NCI-H510A (cell line): Measurements from ENCODE around the gene POLE.

ENCODE experiments used
- DNase-seq: peaks from one replicate; lab custom pipeline; 2025; lab: John Stamatoyannopoulos, UW

The POLE gene

DNA sequence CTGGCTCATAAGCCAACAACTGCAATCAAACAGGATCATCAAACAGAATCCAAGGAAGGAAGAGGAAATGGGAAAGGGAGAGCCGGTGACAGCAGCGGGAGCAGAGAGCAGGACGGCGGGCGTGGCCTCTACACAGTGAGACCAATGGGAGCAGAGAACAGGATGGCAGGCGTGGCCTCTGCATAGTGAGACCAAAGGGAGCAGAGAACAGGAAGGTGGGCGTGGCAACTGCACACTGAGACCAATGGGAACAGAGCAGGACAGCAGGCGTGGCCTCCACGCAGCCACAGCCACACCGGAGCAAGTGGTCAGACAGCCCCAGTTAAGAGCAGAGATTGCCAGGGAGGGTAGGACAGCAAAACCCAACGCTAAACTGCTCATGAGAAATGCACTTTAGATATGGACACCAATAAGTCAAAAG is 93.2 kb downstream of the POLE start:
- peak; percentile 78 for DNase-seq

DNA sequence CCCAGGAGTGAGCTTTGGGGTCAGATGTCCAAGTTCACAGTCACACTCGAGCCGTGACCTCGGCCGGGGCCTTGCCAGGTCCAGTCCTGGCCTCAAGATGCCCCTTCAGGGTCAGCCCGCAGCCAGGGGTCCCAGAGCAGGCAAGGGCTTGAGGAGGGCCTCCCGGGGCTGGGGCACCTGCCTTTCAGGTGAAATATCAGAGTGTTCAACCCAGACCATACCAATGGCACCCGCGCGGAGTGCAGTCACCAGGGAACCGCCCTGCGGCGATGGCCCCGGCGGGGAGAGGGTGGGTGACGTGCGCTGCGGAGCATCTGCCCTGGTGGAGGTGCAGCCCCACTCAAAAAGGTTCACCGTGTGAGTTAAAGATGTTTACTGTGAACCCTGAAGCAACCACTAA is 93.6 kb downstream of the POLE start:
- DNase-seq: no peak

DNA sequence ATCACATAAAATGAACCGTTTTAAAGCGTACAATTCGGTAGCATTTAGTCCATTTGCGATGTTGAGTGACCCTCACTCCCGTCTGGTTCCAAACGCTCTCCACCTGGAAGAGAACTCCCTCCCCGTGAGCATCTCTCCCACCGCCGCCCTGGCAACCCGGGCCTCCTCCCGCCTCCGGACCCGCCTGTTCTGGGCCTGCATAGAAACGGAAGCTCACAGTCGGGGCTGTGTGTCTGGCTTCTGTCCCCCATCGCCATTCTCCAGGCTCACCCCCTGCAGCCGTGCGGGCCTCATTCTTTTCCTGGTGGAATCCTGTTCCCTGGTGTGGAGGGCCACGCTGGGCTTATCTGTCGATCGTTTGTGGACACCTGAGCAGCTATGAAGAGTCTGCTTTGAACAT is 94.1 kb downstream of the POLE start:
- no peak for DNase-seq

DNA sequence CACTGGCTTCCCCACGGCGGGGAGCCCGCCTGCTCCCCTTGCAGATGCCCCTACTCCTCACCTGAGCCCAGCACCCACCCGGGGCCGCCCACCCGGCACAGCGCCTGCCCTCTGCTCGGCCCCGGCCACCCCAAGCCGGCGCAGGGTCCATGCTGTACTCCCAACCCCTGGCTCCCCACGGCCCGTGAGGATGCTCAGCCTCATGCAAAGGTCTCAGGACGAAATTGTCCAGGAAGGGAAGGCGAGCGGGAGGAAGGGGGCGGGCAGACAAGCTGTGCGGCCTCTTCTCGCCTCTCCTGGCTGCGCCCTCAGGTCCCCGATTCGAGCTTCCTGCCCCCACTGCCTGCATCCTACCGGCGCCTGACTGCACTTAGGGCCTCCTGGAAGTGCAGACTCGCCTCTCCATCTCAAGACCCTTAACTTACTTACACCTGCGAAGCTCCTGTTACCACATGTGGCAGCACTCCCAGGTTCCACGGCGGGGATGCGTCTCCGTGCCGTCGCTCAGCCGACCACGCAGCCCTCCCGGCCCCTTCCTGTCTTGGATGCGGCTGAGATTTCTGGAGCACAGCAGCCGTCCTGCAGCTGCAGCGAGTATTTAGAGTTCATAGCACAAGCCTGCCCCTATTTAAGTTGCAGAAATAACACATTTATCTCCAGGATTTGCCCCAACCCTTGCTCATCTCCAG is 94.7 kb downstream of the POLE start:
- DNase-seq: no peak

DNA sequence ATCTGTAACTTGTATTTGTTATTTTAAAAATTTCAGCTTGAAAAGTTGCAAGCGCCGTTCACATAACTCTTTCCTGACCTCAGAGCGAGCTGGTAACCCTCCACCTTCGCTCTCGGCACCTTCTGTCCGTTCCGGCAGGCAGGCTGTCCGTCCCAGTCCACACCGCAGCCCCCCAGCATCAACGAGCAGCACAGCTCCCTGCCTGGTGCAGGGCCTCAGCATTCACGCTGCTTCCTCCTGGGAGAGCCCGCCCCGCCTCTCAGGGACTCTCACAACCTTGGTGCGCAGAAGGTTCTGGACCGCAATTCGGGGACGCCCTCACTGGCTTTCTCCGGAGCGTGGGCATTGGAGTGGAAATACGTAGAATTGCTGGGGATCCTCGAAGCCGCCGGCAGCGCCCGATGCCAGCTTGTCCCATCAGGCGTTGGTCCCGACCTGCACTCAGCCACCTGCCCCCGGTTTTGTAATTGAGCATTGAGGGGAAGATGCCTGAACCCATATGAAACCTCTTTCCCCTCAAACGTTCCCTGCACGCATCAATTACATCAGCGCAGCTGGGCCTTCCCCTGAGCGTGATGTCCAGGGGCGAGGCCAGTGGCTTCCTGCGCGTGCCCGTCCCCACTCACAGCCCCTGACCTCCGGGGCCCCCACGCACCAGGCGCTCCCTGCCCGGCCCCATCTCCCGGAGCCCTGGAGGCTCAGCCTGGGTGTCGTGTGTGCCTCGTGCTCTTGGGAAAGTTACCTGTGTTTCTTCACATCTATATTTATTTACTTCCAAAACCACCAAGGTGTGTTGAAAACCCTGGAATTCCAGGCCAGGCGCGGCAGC is 95.8 kb downstream of the POLE start:
- no peak for DNase-seq

DNA sequence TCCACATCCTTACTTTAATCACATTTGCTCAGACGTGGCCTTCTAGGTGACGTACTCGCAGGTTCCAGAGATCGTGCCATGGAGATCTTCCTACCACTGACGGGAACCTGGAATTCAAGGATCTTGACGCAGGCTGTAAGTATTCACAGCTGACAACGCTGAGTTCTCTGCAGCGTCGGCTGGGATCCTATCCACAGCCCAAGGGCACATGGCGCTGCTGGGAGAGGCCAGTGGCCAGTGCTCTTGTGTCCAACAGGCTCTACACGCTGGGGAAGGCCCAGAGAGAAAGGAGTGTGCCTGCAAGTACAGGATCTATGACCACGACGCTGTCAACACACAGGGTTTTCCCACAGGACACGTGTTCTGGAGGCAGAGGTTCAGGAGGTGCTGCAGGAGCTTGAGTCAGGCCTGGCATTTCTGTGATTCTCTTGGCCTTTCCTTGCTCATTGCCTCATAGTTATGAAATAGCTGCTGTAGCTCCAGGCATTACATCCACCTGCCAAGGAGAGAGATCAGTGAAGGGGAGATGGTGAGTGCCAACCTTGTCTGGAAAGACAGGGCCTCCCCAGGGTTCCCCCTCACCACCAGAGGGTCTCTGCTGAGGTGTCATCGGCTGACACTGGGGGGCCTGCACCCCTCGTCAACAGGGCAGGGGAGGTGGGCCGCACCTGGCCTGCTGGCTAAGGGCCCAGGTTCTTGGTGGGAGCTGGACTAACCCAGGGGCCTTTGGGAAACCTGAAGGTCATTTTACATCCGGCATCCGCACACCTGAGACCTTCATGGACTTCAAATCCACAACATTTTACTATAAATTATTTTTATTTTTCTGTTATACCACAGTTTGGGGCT is 98.1 kb downstream of the POLE start:
- DNase-seq: no peak

DNA sequence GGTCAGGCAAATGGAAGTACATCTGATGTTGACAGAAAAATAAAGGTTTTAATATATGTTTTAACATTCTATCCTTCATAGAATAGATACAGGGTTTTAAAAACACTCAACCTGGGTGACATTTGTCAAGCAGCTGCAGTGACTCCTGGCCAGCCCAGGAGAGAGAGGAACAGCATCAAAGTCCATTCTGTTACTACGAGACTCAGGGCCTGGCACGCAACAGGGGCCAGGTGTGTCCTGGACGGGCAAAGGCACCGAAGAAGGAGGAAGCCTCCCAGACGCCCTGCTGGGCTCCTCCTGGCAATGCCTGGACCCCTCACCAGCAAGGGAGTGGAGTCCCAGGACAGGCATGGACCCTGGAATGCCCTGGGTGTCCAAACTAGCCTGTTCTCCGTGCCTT is 98.8 kb downstream of the POLE start:
- DNase-seq: no peak

DNA sequence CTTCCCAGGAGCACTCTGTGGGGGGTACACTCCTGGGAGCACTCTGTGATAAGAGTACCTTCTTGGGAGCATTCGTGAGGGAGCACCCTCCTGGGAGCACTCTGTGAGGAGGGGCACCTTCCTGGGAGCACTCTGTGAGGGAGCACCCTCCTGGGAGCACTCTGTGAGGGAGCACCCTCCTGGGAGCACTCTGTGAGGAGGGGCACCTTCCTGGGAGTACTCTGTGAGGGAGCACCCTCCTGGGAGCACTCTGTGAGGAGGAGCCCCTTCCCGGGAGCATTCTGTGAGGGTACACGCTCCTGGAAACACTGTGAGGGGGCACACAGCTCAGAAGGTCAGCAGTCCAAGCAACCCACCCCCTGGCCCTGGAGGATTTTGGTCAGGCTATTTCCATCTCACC is 99.4 kb downstream of the POLE start:
- DNase-seq: no peak

DNA sequence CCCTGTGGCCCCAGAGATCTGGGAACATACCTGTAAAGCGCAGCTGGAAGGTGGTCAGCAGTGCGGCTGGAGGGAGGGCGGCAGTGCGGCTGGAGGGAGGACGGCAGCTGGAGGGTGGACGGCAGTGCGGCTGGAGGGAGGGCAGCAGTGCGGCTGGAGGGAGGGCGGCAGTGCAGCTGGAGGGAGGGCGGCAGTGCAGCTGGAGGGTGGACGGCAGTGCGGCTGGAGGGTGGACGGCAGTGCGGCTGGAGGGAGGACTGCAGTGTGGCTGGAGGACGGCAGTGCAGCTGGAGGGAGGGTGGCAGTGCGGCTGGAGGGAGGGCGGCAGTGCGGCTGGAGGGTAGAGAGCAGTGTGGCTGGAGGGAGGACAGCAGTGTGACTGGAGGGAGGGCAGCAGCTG is 100.2 kb downstream of the POLE start:
- DNase-seq: no peak

DNA sequence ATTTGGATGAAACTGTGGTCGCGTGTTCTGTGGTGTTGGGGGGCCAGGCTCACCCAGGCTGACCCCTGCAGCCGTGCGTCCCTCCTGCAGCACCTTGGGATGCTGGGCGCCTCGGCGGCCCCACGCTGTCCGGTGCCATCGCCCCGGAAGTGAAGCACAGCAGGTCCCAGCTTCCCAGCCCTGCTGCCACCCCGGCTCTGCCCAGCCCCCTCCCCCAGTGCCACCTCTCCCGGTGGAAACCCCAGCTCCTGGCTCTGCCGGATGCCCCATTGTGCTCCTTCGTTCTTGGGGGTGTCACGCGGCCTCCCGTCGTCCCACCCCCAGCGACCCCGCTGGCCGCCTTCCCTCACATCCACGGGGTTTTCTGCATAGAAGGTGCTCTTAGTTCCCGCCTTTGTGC is 102.0 kb downstream of the POLE start:
- no peak for DNase-seq

DNA sequence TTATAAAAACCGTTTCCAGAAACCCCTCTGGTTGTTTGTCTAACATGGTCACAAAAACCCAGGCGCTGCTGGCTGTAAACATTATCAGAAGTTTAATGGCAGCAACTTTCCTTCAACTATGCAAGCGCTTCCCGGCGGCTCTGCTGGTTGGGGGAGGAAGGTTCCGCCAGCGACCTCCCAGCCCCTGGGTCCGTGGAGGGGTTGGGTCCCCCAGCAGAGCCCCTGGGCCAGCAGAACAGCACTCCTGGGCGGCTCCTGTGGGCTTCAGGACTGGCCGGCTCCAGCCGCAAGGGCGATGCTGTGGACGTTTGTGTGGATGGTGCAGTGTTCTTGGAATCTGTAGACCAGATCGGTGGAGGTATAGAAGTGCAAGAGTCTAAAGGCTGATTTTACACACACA is 102.7 kb downstream of the POLE start:
- no peak for DNase-seq

DNA sequence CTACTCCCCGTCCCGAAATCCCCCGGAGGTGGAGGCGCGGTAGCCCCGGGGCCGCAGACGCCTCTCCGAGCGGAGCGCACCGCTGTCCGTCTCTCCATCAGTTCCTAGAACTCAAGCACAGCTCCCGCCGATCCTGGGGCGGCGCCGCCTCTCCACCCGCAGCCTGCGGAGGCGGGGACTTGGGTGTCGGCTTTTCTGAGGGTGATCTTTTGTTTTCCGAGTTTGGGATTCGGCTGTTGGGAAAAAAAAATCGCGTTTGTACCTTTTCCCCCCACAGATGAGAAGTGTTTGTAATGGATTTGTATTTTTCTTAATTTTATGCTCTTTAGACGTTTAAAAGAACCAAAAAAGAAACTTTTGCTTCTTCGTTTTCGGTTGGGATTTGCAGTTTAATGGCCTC is 103.4 kb downstream of the POLE start:
- no peak for DNase-seq

DNA sequence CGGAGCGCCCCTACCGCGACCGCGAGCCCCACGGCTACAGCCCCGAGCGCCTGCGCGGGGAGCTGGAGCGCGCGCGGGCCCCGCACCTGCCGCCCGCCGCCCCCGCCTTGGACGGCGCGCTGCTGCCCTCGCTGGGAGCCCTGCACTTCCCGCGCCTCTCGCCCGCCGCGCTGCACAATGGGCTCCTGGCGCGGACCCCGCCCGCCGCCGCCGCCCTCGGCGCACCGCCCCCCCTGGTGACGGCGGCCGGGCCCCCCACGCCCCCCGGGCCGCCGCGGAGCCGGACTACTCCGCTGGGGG is 103.8 kb downstream of the POLE start:
- DNase-seq: no peak

DNA sequence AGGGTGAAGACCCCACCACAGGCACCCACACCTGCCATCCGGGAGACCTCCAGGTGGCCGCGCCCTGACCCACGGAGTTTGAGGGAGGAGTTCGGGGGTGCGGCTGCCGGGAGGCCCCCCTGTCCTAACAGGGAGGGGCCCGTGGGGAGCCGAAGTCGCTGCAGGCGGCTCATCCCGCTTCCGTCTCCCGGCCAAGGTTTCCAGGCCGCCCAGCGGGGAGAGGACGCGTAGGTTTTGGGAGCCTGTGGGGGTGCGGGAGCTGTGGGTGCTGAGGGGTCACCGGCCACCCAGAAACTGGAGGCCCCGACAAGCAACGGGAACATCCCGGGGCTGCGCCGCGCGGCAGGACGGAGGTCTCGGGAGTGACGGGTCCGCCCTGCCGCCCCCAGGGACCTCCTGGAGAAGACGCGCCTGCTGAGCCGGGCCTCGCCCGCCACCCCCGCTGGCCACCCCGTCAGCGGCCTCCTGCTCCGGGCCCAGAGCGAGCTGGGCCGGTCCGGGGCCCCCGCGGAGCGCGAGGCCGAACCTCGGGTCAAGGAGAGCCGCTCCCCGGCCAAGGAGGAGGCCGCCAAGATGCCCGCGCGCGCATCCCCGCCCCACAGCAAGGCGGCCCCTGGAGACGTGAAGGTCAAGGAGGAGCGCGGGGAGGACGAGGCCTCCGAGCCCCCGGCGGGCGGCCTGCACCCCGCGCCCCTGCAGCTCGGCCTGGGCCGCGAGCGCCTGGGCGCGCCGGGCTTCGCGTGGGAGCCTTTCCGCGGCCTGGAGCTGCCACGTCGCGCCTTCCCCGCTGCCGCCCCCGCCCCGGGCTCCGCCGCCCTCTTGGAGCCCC is 104.3 kb downstream of the POLE start:
- no peak for DNase-seq

DNA sequence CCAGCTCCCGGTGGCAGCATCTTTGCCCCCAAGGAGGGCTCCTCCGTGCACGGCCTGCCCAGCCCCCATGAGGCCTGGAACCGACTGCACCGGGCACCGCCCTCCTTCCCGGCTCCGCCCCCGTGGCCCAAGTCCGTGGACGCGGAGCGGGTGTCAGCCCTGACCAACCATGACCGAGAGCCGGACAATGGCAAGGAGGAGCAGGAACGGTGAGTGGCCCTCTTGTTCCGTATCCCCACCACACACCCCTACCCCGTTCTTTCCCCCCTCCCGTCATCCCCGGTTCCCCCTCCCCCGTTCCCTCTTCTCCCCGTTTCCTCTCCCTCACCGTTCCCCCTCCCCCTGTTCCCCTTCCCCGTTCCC is 105.1 kb downstream of the POLE start:
- DNase-seq: no peak

DNA sequence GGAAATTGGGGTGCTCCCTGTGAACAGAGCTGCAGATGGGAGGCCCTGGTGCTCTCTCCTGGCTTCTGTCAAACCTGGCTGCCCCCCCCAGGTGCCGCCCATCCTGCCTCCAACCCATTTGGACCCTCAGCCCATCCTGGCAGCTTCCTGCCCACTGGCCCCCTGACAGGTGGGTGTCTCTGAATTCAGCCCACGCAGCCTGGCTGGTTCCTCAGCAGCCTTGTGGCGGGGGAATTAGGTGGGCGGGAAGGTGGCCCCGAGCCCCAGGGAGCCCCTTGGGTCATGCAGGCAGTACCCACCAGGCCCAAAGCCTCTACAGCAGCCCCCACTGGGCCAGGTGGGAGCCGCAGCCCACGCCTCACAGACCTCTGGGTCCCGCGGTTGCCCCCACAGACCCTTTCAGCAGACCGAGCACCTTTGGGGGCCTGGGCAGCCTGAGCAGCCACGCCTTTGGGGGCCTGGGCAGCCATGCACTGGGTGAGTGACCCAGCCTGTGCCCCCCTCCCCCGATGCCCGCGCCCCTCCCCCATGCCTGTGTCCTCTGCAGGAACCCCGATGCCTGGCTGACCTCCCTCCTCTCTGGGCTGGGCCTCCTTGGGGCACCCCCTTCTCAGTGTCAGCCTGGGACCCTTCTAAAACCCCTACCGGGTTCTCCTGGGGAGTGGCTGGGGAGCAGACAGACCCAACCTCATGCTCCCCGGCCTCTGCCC is 105.6 kb downstream of the POLE start:
- DNase-seq: no peak

DNA sequence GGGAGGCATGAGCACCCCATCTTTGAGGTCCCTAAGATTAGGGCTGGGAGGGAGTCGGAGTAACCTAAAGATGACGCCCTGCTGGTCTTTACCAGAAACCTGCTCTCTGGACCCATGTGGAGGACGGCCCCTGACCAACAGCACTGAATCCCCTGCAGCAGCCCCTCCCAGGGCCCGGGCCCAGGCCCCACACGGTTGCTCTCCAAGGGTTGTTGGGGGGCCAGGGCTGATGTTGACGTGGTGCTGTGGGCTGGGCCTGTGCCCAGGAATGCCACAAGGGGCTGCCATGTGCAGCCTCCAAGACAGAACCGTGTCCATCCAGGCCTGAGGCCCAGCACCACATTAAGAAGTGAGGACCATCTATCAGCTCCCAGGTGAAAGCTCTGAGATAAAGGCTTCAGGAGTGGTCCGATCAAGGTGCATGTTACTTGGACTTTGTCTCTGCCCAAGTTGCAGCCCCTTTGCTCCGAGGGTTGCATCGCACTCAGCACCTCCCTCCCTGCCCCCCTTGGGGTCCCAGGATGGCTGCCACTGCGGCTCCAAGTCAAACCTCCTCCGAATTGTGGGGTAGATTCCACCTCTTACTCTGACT is 106.3 kb downstream of the POLE start:
- DNase-seq: no peak

DNA sequence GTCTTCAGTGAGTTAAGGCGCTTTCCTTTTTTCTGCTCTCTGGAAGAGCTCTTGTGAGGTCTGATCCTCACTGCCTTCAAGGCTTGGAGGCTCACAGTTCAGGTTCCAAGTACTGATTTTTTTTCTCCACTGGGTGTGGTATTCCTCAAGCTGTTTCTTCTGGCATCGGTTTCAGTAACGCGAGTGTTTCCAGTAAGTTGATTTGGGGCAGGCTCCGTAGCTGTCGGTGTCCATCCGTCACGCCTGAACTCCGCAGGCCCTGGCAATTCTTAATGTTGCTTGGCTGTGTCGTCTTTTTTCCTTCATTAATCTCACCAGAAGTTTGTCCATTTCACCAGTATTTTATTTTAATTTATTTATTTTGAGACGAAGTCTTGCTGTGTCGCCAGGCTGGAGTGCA is 107.4 kb downstream of the POLE start:
- DNase-seq: no peak

DNA sequence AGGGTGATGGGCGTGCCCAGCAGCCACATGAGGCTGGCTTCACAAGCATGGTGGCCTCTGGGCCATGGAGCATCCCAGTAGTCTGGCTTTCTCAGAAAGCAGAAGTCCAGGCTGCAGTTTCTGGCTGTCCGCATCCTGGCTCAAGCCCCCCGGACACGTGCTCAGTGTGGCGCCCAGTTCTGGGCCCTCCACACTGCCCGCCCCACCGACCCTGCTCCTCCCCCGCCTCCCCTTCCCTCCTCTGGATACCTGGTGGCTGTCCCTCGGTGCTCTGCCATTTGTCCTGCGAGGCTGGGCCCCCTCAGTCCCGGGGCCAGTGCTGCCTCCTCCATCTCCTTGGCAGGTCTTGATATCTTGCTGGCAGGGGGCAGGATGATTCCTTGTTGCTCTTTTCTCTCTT is 108.3 kb downstream of the POLE start:
- DNase-seq: no peak

DNA sequence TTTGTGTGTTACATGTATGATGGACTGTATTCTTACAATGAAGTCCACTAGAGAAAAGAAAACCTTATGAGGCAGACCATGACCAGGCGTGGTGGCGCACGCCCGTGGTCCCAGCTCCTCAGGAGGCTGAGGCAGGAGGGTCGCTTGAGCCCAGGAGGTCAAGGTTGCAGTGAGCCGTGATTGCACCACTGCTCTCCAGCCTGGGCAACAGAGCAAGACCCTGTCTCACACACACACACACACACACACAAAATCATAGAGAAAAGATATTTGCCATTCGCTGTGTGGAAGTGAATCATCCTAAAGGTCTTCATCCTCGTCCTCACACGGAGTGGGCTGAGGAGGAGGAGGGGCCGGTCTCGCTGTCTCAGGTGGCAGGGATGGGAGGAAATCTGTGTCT is 109.0 kb downstream of the POLE start:
- DNase-seq: no peak
